GM19328 (cell line): Measurements from ENCODE around the gene ACAT2.
"Not testable (repeated sequence)": the region's sequence is repeated elsewhere in the genome, so short reads cannot be mapped to it uniquely, and the experiment has no call there.

ENCODE experiments used
- ATAC-seq: cut with Tn5 transposase; IDR thresholded peaks from one replicate; pipeline ENCODE4 v1.9.1; 2021; ENCODE audit warnings: mild to moderate bottlenecking, moderate library complexity; ENCODE audit not compliant: unreplicated experiment

ACAT2 gene

GRCh38 chr6:159807150-159807858 is 45.5 kb downstream of the ACAT2 start:
- ATAC-seq, result no peak

- no peak for ATAC-seq
Measured at GRCh38 chr6:159808647-159809046, 46.8 kb downstream of the ACAT2 start.

- ATAC-seq, result no peak
Measured at GRCh38 chr6:159809149-159809548, 47.3 kb downstream of the ACAT2 start.

GRCh38 chr6:159813781-159814180 is 51.9 kb downstream of the ACAT2 start:
- no peak for ATAC-seq

- ATAC-seq, result no peak
Measured at GRCh38 chr6:159815410-159815809, 53.6 kb downstream of the ACAT2 start.

- ATAC-seq, result not testable (repeated sequence)
Measured at GRCh38 chr6:159816775-159817174, 54.9 kb downstream of the ACAT2 start.

GRCh38 chr6:159817951-159818739 is 56.3 kb downstream of the ACAT2 start:
- ATAC-seq, result no peak

- ATAC-seq, result no peak
Measured at GRCh38 chr6:159819098-159819497, 57.3 kb downstream of the ACAT2 start.

GRCh38 chr6:159819932-159820640 is 58.2 kb downstream of the ACAT2 start:
- no peak for ATAC-seq

GRCh38 chr6:159821122-159821521 is 59.3 kb downstream of the ACAT2 start:
- no peak for ATAC-seq

- no peak for ATAC-seq
Measured at GRCh38 chr6:159821726-159822125, 59.9 kb downstream of the ACAT2 start.

- ATAC-seq, result no peak
Measured at GRCh38 chr6:159823953-159824352, 62.1 kb downstream of the ACAT2 start.

GRCh38 chr6:159824690-159825089 is 62.8 kb downstream of the ACAT2 start:
- not testable (repeated sequence) for ATAC-seq

- ATAC-seq, result no peak
Measured at GRCh38 chr6:159826004-159826403, 64.2 kb downstream of the ACAT2 start.

- ATAC-seq, result no peak
Measured at GRCh38 chr6:159826968-159827647, 65.3 kb downstream of the ACAT2 start.

- ATAC-seq, result no peak
Measured at GRCh38 chr6:159828074-159828473, 66.2 kb downstream of the ACAT2 start.
